HFF-Myc (cell line): Measurements from ENCODE around the gene NOC2L.

Experiments used
- DNase-seq: peaks from one replicate; pipeline ENCODE4 v3.0.0-alpha.2; 2011; ENCODE audit warnings: low read depth; ENCODE audit errors: extremely low read depth
- H3K4me3 ChIP-seq: replicated peaks from 2 replicates; pipeline ENCODE4 v1.5.1; 2011; ENCODE audit warnings: low read depth, mild to moderate bottlenecking, control low read depth, low read length
- TF ChIP-seq, protein P1 (sequence below): IDR thresholded peaks from 2 replicates; pipeline ENCODE4 v1.5.1; 2012; ENCODE audit warnings: mild to moderate bottlenecking, low read depth, low read length, control low read depth; ENCODE audit errors: missing control alignments

The NOC2L gene

DNA sequence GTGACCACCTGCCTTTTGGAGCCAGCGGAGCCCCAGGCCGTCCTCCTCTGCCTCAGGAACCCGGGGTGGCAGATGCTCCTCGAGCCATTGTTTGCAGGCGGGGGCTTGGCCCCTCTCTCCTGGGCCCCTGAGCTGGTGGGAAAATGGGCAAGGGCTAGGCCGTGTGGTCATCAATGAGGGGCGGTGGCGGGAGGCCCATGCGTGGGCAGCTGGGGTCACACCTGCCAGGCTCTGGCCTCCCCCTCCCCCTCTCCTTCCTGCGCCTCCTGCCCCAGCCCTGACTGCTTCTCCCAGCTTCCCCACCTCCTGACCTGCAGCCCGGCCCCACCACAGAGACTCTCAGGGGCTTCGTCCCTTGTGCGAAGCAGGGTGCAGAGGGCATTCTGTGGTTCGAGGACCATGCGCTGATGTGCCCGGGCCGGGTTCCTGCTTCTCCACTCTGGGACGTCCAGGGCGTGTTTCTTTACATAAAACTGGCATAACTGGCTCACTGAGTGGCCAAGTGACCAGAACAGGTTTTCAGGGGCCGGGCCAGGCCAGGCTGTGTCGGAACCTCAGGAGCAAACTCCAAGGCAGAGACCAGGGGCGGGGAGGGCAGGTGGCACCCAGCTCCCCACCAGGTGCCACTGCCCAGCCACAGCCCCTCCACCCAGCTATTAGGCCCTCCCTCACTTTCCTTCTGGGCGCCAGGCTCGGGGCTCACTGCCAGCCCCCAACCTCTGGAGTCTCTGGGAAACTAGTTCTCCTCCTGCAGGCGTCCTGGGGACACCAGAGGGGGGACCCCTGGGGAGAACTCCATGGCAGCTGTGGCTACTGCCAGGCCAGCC is 26.1 kb downstream of the NOC2L start:
- no peak for DNase-seq
- no peak overlapping the region for H3K4me3 ChIP-seq
- TF ChIP-seq, protein P1, sequence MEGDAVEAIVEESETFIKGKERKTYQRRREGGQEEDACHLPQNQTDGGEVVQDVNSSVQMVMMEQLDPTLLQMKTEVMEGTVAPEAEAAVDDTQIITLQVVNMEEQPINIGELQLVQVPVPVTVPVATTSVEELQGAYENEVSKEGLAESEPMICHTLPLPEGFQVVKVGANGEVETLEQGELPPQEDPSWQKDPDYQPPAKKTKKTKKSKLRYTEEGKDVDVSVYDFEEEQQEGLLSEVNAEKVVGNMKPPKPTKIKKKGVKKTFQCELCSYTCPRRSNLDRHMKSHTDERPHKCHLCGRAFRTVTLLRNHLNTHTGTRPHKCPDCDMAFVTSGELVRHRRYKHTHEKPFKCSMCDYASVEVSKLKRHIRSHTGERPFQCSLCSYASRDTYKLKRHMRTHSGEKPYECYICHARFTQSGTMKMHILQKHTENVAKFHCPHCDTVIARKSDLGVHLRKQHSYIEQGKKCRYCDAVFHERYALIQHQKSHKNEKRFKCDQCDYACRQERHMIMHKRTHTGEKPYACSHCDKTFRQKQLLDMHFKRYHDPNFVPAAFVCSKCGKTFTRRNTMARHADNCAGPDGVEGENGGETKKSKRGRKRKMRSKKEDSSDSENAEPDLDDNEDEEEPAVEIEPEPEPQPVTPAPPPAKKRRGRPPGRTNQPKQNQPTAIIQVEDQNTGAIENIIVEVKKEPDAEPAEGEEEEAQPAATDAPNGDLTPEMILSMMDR, result no peak

DNA sequence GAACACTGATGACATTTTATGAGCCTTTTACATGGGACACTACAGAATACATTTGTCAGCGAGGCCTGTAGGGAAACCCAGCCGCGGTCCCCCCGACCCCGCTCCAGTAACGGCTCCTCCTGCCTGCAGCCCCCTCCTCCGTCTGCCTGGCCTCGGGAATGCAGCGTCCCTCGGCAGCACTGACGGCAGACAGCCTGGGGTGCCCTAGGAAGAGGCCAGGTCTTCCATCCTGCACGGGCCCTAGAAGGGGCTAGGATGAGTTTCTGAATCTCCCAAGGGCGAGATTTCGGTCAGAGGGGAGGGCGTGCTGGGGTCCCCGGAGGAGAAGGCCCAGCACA is 26.9 kb downstream of the NOC2L start:
- TF ChIP-seq, protein P1, result no peak
- no peak for DNase-seq

DNA sequence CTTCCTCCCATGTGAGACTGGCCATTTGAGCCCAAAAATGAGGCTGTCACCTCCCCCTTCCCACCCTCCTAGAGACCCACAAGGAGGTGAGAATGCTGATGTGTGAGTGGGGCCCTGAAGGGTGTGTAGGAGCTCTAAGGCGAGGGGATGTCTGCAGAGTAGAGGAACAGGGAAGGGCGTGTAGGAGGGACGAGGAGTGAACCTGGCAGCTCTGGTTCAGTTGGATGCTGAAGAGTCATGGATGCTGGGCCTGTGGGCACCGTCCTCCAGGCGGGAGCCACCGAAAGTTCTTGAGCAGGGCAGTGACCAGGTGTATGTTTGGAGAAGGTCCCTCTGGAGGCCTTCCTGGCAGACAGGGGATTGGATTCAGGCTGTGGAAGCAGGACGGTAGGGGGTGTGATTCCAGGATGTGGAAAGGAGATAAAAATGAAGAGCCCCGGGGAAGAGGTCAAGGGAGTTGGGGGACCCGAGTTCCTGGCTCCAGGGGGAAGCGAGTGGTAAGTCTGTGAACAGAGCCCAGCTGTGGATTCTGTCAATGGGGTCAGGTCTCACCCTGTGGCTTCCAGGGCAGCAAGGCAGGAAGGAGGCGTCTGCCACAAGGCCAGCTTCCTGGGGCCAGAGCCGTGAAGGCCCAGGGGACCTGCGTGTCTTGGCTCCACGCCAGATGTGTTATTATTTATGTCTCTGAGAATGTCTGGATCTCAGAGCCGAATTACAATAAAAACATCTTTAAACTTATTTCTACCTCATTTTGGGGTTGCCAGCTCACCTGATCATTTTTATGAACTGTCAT is 27.5 kb downstream of the NOC2L start:
- H3K4me3 ChIP-seq, result no peak overlapping the region

More for the DNA sequence above, 26.9 kb downstream of the NOC2L start:
- H3K4me3 ChIP-seq, result no peak overlapping the region

DNA sequence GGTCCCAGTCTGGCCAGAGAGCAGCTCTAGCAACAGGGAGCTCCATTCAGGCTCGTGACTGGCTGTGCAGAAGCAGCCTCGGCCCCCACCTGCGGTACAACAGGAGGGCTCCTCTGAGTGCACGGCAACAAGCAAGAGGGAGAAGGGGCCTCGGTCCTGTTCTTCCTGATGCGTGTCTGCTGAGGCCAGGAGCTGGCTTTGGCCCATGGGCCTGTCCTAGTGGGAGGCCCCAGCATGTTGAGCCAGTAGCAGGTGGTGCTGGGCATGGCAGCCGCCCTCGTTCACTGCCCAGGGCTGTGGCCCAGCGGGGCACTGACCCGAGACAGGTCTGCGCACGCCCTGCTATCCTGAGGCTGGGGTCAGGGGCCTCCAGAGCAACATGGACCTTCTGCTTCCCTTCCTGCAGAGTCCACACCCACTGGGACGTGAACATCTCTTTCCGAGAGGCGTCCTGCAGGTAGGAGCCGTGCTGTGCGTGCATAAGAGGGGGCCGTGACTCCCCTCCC is 28.4 kb downstream of the NOC2L start:
- no peak for DNase-seq
- TF ChIP-seq, protein P1, result no peak
- no peak overlapping the region for H3K4me3 ChIP-seq

More for the DNA sequence above, 27.5 kb downstream of the NOC2L start:
- TF ChIP-seq, protein P1, result no peak
- DNase-seq, result no peak

DNA sequence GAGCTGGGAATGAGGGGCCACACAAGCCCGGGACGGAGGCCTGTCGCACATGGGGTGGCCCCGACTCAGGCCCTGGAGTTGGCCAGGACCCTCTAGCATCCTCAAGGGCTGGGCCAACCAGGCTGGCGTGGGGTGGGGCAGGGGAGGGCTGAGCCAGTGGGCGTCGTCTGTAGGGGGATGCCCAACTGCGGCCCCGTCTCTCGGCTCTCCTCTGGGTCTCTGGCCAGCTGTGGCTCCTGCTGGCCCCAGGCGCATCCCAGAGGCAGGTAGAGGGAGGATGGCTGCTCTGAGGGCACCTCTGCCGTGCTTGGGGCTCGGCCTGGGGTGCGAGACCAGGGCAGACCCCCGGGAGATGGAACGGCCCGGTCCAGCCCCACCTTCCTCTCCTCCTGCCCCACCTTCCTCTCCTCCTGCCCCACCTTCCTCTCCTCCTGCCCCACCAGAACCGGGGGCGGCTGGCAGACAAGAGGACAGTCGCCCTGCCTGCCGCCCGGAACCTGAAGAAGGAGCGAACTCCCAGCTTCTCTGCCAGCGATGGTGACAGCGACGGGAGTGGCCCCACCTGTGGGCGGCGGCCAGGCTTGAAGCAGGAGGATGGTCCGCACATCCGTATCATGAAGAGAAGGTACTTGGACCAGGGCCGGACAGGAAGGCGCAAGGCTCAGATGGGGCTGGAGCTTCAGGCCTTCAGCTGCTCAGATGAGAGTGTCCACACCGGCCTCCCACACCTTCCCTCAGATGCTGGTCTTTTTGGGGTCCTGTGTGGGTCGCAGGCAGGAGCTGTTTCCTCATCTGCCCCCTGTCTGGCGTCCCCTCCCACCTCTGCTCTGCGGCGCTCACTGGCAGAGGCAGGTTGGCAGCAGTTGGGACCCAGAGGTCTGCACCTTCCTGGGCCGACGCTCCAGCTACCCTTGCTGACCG is 29.1 kb downstream of the NOC2L start:
- no peak overlapping the region for H3K4me3 ChIP-seq
- no peak for DNase-seq
- TF ChIP-seq, protein P1, result no peak
